SK-N-SH (cell line): Measurements from ENCODE around the gene EXOC6. TPM values are rescaled to one million over a fixed set of nuclear protein-coding genes. Genes with fewer than 3 reads are reported as not detected.

Experiments used
- CTCF ChIA-PET: fragments of 300-600, 350-600 bp; formaldehyde crosslinking; extraction: SDS; loops from one replicate; lab custom pipeline; 2021; lab: Yijun Ruan, JAX
- POLR2A ChIA-PET: fragments of 350-600 bp; sonication (Branson Sonifier 250); formaldehyde crosslinking; extraction: SDS; loops from one replicate; lab custom pipeline; 2020; ENCODE audit warnings: antibody characterized with exemption, inconsistent platforms; lab: Yijun Ruan, JAX
- DNase-seq: peaks from one replicate; pipeline ENCODE4 v3.0.0; 2012
- H2AFZ ChIP-seq: fragments of 200-600 bp; sonication (generic); 2 replicates; pipeline ENCODE4 v1.8.1; 2016; ENCODE audit warnings: antibody characterized with exemption, mild to moderate bottlenecking, low read depth
- H3F3A ChIP-seq: fragments of 200-600 bp; sonication (generic); replicated peaks from 2 replicates; pipeline ENCODE3; 2016; ENCODE audit warnings: antibody characterized with exemption, mild to moderate bottlenecking; ENCODE audit not compliant: insufficient read depth
- H3K27ac ChIP-seq, 2 experiments: fragments of 200-500 bp in 1 of 2; fragments of 200-600 bp in 1 of 2; sonication (Bioruptor generic) in 1 of 2; sonication (generic), shearing (Covaris generic) in 1 of 2; 2 replicates each; pipeline versions ENCODE4 v1.5.1 to v1.6.1; 2014 to 2016; ENCODE audit warnings: low read depth in 2 of 2, inconsistent platforms in 1 of 2, low read length in 1 of 2, mild to moderate bottlenecking in 1 of 2, mixed read lengths in 1 of 2
- H3K27me3 ChIP-seq: fragments of 200-600 bp; sonication (generic), shearing (Covaris generic); 2 replicates; pipeline ENCODE4 v1.6.1; 2016; ENCODE audit warnings: mixed run types; ENCODE audit not compliant: insufficient read depth
- H3K36me3 ChIP-seq, 2 experiments: fragments of 200-500 bp in 1 of 2; fragments of 200-600 bp in 1 of 2; sonication (Bioruptor generic) in 1 of 2; sonication (generic) in 1 of 2; replicated peaks in 1 of 2; 2 replicates each; pipeline versions ENCODE3 to v1.5.1; 2014 to 2016; ENCODE audit warnings: low read length in 1 of 2, mild to moderate bottlenecking in 1 of 2; ENCODE audit not compliant: insufficient read depth in 2 of 2, control insufficient read depth in 1 of 2
- H3K4me1 ChIP-seq, 2 experiments: fragments of 200-500 bp in 1 of 2; fragments of 200-600 bp in 1 of 2; sonication (Bioruptor generic) in 1 of 2; sonication (generic), shearing (Covaris generic) in 1 of 2; 2 replicates each; pipeline versions ENCODE4 v1.5.1 to v1.6.1; 2014 to 2016; ENCODE audit warnings: low read depth in 1 of 2, low read length in 1 of 2, mixed run types in 1 of 2; ENCODE audit not compliant: insufficient read depth in 2 of 2, control insufficient read depth in 1 of 2
- H3K4me2 ChIP-seq: fragments of 200-600 bp; sonication (generic), shearing (Covaris generic); 2 replicates; pipeline ENCODE4 v1.6.1; 2017; ENCODE audit warnings: mixed run types
- H3K4me3 ChIP-seq, 2 experiments: fragments of 200-500 bp in 1 of 2; fragments of 200-600 bp in 1 of 2; sonication (Bioruptor generic) in 1 of 2; sonication (generic), shearing (Covaris generic) in 1 of 2; 2 replicates each; pipeline versions ENCODE4 v1.5.1 to v1.8.1; 2014 to 2016; ENCODE audit warnings: low read depth in 2 of 2, inconsistent platforms in 1 of 2, low read length in 1 of 2, mild to moderate bottlenecking in 1 of 2, mixed read lengths in 1 of 2, moderate library complexity in 1 of 2
- H3K79me2 ChIP-seq: fragments of 200-600 bp; sonication (generic); 2 replicates; pipeline ENCODE4 v1.8.1; 2017; ENCODE audit warnings: mild to moderate bottlenecking; ENCODE audit not compliant: insufficient read depth
- H3K9ac ChIP-seq: fragments of 200-600 bp; sonication (generic); 2 replicates; pipeline ENCODE4 v1.6.1; 2017; ENCODE audit warnings: mixed run types
- H3K9me2 ChIP-seq: fragments of 200-600 bp; sonication (generic); 2 replicates; pipeline ENCODE4 v1.6.1; 2017; ENCODE audit warnings: mixed run types
- H3K9me3 ChIP-seq: fragments of 200-600 bp; sonication (generic); 2 replicates; pipeline ENCODE4 v1.6.1; 2017; ENCODE audit warnings: mixed run types, mild to moderate bottlenecking, moderate library complexity
- H4K20me1 ChIP-seq: fragments of 200-600 bp; sonication (generic); 2 replicates; pipeline ENCODE4 v1.6.1; 2017; ENCODE audit warnings: mild to moderate bottlenecking, mixed run types; ENCODE audit not compliant: insufficient read depth
- ELF1 ChIP-seq: IDR thresholded peaks from 2 replicates; pipeline ENCODE4 v1.4.0; 2012
- EZH2phosphoT487 ChIP-seq: fragments of 200-600 bp; sonication (generic); IDR thresholded peaks from 2 replicates; pipeline ENCODE4 v1.6.1; 2017; ENCODE audit warnings: low read depth, mixed run types, mild to moderate bottlenecking, antibody characterized with exemption, moderate library complexity, borderline replicate concordance
- FOSL2 ChIP-seq: IDR thresholded peaks from 2 replicates; pipeline ENCODE4 v1.4.0; 2012; ENCODE audit warnings: low read depth, mild to moderate bottlenecking, moderate library complexity, borderline replicate concordance
- FOXJ3 ChIP-seq: sonication (generic); formaldehyde crosslinking; IDR thresholded peaks from 2 replicates; pipeline ENCODE4 v1.5.1; 2020; ENCODE audit warnings: mild to moderate bottlenecking, missing genetic modification reagents
- GABPA ChIP-seq: IDR thresholded peaks from 2 replicates; pipeline ENCODE4 v1.4.0; 2012; ENCODE audit warnings: low read depth, mild to moderate bottlenecking
- MEF2A ChIP-seq: IDR thresholded peaks from 2 replicates; pipeline ENCODE4 v1.4.0; 2012; ENCODE audit warnings: low read depth, borderline replicate concordance
- NFIC ChIP-seq: IDR thresholded peaks from 2 replicates; pipeline ENCODE4 v1.4.0; 2012; ENCODE audit warnings: borderline replicate concordance
- POLR2AphosphoS5 ChIP-seq: IDR thresholded peaks from 2 replicates; pipeline ENCODE4 v1.6.1; 2012; ENCODE audit warnings: low read depth, low read length
- RCOR1 ChIP-seq: fragments of 150-350 bp; IDR thresholded peaks from 2 replicates; pipeline ENCODE4 v1.6.1; 2017; ENCODE audit warnings: antibody characterized with exemption, low read length
- RFX5 ChIP-seq: IDR thresholded peaks from 2 replicates; pipeline ENCODE4 v1.6.1; 2012; ENCODE audit warnings: mild to moderate bottlenecking, improper control_type of control experiment, low read length
- RXRA ChIP-seq: IDR thresholded peaks from 2 replicates; pipeline ENCODE4 v1.4.0; 2012; ENCODE audit warnings: low read depth, mild to moderate bottlenecking, borderline replicate concordance
- TAF1 ChIP-seq: IDR thresholded peaks from 2 replicates; pipeline ENCODE4 v1.6.1; 2012; ENCODE audit warnings: low read depth, mild to moderate bottlenecking, low read length, moderate library complexity, borderline replicate concordance
- TEAD4 ChIP-seq: IDR thresholded peaks from 2 replicates; pipeline ENCODE4 v1.4.0; 2012; ENCODE audit warnings: mild to moderate bottlenecking, borderline replicate concordance; ENCODE audit not compliant: insufficient read depth
- YY1 ChIP-seq: IDR thresholded peaks from 2 replicates; pipeline ENCODE4 v1.4.0; 2012; ENCODE audit warnings: low read depth, mild to moderate bottlenecking
- WGBS: methylation state at CpG from one replicate; pipeline ENCODE4 v1.1.6; 2017; ENCODE audit warnings: low lambda C conversion rate; 5-methylcytosine and 5-hydroxymethylcytosine counted together
- polyA plus RNA-seq, 3 experiments: library from polyadenylated mRNA; depleted of rRNA; stranded (reverse); fragments of >200 nt; gene quantifications; 2 replicates each; pipeline ENCODE4 v1.2.3, GENCODE V29; 2012
- TF ChIP-seq, protein P1 (sequence below): IDR thresholded peaks from 2 replicates; pipeline ENCODE4 v1.4.0; 2012; ENCODE audit warnings: low read depth, borderline replicate concordance
- TF ChIP-seq, protein P2 (sequence below): IDR thresholded peaks from 2 replicates; pipeline ENCODE4 v1.4.0; 2012; ENCODE audit warnings: low read depth
- TF ChIP-seq, protein P3 (sequence below): IDR thresholded peaks from 2 replicates; pipeline ENCODE4 v1.6.1; 2012; ENCODE audit warnings: mild to moderate bottlenecking, low read depth, low read length, moderate library complexity

The EXOC6 gene
- polyA plus RNA-seq, 1 of the 3 experiments (the other 2 are of a cell fraction) = 2.3 TPM

DNA sequence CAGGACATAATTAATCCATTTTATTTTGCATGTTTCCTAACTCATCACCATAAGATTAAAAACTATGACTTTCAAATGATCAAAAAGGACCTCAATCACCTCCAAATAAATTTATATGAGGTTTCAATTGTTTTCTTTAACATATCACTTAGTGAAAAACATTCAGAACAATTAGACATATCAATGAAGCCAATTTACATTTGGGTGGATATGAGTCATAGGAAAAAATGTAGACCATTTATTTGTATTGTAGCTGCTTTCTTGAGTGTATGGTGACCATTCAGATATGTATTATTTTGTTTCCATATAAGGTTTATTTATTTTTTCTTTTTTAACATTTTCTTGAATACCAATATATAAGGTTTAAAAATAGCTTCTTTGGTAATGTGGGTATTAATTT lies 13.3 kb upstream of the EXOC6 start:
- H4K20me1 ChIP-seq = no peaks in the 10 kb centered on the region
- H3F3A ChIP-seq = no peaks in the 10 kb centered on the region
- H3K9me2 ChIP-seq = no peaks in the 10 kb centered on the region
- DNase-seq = no peak
- H3K4me2 ChIP-seq = no peak overlapping the region
- peak overlapping the region; percentile 66; the same call in 1 of the 2 replicates for H2AFZ ChIP-seq
- no peaks in the 10 kb centered on the region for H3K36me3 ChIP-seq
- no peak overlapping the region for H3K4me3 ChIP-seq
- TF ChIP-seq NFIC (no peak), FOSL2 (peak; percentile 11; the same call in 1 of the 2 replicates)
- peaks cover 7 to 19% of the 10 kb centered on the region in 2 experiments; a peak in 2 of 4 replicates for H3K4me1 ChIP-seq
- no peaks in the 10 kb centered on the region for H3K27me3 ChIP-seq
- ChIA-PET CTCF (interaction anchor here (1.0 to 2.5 kb wide), 4 partner anchors 8 to 244 kb away, joined by 3 to 13 read pairs (median 5); no protein-coding TSS in a partner anchor), POLR2A (no interaction called here)
- H3K9me3 ChIP-seq = no peaks in the 10 kb centered on the region
- H3K27ac ChIP-seq = peak overlapping the region in 1 of 2 experiments; percentile 35; a peak in 1 of 4 replicates
- H3K9ac ChIP-seq = no peak overlapping the region
- no peaks in the 10 kb centered on the region for H3K79me2 ChIP-seq

DNA sequence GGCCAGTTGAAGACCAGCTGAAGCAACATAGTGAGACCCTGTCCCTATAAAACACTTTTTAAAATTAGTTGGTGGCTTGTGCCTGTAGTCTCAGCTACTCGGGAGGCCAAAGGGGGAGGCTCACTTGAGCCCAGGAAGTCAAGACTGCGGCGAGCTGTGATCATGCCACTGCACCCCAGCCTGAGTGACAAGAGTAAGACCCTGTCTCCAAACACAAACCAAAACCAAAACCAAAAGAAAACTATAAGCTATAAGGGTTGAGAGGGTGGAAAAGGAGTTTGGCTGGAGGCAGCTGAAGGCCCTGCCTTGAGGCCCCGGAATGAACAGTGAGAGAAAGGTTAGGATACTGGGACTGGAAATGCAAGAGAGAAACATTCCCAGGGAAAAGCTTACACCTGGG lies 10.9 kb upstream of the EXOC6 start:
- ChIA-PET CTCF (interaction anchor here (1.1 to 3.1 kb wide), 6 partner anchors 10 to 539 kb away, joined by 3 to 13 read pairs (median 6); partner anchors contain the start of gene EXOC6), POLR2A (interaction anchor here (1.0 kb wide), 1 partner anchor 12 kb away, joined by 3 read pairs; no protein-coding TSS in a partner anchor)
- Histone ChIP-seq H3K79me2 (no peaks in the 10 kb centered on the region), H3K4me1 (peaks cover 7 to 19% of the 10 kb centered on the region in 2 experiments; a peak in 2 of 4 replicates), H3K9me2 (no peaks in the 10 kb centered on the region), H3K27ac (no peak overlapping the region), H3K4me2 (no peak overlapping the region), H3K4me3 (no peak overlapping the region), H3K9me3 (no peaks in the 10 kb centered on the region), H2AFZ (no peak overlapping the region), H3K27me3 (no peaks in the 10 kb centered on the region), H3K9ac (no peak overlapping the region), H3F3A (no peaks in the 10 kb centered on the region), H3K36me3 (no peaks in the 10 kb centered on the region), H4K20me1 (no peaks in the 10 kb centered on the region)
- TF ChIP-seq RXRA = no peak
- no peak for TF ChIP-seq ELF1
- TF ChIP-seq, protein P1, sequence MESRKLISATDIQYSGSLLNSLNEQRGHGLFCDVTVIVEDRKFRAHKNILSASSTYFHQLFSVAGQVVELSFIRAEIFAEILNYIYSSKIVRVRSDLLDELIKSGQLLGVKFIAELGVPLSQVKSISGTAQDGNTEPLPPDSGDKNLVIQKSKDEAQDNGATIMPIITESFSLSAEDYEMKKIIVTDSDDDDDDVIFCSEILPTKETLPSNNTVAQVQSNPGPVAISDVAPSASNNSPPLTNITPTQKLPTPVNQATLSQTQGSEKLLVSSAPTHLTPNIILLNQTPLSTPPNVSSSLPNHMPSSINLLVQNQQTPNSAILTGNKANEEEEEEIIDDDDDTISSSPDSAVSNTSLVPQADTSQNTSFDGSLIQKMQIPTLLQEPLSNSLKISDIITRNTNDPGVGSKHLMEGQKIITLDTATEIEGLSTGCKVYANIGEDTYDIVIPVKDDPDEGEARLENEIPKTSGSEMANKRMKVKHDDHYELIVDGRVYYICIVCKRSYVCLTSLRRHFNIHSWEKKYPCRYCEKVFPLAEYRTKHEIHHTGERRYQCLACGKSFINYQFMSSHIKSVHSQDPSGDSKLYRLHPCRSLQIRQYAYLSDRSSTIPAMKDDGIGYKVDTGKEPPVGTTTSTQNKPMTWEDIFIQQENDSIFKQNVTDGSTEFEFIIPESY = no peak
- TF ChIP-seq RCOR1 = no peak
- no peak for TF ChIP-seq YY1
- no peak for TF ChIP-seq TEAD4
- TF ChIP-seq, protein P2, sequence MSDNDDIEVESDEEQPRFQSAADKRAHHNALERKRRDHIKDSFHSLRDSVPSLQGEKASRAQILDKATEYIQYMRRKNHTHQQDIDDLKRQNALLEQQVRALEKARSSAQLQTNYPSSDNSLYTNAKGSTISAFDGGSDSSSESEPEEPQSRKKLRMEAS = no peak
- no peak for TF ChIP-seq MEF2A
- TF ChIP-seq TAF1 = no peak
- TF ChIP-seq, protein P3, sequence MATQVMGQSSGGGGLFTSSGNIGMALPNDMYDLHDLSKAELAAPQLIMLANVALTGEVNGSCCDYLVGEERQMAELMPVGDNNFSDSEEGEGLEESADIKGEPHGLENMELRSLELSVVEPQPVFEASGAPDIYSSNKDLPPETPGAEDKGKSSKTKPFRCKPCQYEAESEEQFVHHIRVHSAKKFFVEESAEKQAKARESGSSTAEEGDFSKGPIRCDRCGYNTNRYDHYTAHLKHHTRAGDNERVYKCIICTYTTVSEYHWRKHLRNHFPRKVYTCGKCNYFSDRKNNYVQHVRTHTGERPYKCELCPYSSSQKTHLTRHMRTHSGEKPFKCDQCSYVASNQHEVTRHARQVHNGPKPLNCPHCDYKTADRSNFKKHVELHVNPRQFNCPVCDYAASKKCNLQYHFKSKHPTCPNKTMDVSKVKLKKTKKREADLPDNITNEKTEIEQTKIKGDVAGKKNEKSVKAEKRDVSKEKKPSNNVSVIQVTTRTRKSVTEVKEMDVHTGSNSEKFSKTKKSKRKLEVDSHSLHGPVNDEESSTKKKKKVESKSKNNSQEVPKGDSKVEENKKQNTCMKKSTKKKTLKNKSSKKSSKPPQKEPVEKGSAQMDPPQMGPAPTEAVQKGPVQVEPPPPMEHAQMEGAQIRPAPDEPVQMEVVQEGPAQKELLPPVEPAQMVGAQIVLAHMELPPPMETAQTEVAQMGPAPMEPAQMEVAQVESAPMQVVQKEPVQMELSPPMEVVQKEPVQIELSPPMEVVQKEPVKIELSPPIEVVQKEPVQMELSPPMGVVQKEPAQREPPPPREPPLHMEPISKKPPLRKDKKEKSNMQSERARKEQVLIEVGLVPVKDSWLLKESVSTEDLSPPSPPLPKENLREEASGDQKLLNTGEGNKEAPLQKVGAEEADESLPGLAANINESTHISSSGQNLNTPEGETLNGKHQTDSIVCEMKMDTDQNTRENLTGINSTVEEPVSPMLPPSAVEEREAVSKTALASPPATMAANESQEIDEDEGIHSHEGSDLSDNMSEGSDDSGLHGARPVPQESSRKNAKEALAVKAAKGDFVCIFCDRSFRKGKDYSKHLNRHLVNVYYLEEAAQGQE = no peak
- TF ChIP-seq EZH2phosphoT487 = no peak
- no peak for TF ChIP-seq FOXJ3 (CRISPR knock-in tag)
- TF ChIP-seq POLR2AphosphoS5 = no peak
- TF ChIP-seq RFX5 = no peak
- TF ChIP-seq GABPA = no peak
- DNase-seq = no peak
- 73% methylated on average over 4 of the region's 4 CpGs for WGBS
